Neural crest cell (in vitro differentiated cells): ENCODE data around the gene EDEM3. TPM values are rescaled to one million over a fixed set of nuclear protein-coding genes. Genes with fewer than 3 reads are reported as not detected.

Experiments
- DNase-seq: peaks from one replicate; pipeline ENCODE4 v3.0.0; 2021; ENCODE audit warnings: low read depth, mixed read lengths, low spot score
- H3K27ac Mint-ChIP-seq: one replicate; pipeline ENCODE4 v1.8.0; 2021; ENCODE audit warnings: mild to moderate bottlenecking, mixed read lengths; ENCODE audit not compliant: unreplicated experiment
- H3K27me3 Mint-ChIP-seq: 2 replicates; pipeline ENCODE4 v1.8.0; 2021; ENCODE audit warnings: low read depth, mild to moderate bottlenecking, mixed read lengths
- H3K36me3 Mint-ChIP-seq: 2 replicates; pipeline ENCODE4 v1.8.0; 2021; ENCODE audit warnings: low read depth, mild to moderate bottlenecking, mixed read lengths
- H3K4me1 Mint-ChIP-seq: 2 replicates; pipeline ENCODE4 v1.8.0; 2021; ENCODE audit warnings: mixed read lengths
- H3K4me3 Mint-ChIP-seq: one replicate; pipeline ENCODE4 v1.8.0; 2021; ENCODE audit warnings: mild to moderate bottlenecking, mixed read lengths
- H3K9me3 Mint-ChIP-seq: 2 replicates; pipeline ENCODE4 v1.8.0; 2021; ENCODE audit warnings: mixed read lengths
- CTCF ChIP-seq: fragments of 200-600 bp; sonication (generic); conservative IDR thresholded peaks from 2 replicates; pipeline ENCODE4 v1.5.0; 2021; ENCODE audit warnings: antibody characterized with exemption, mild to moderate bottlenecking
- total RNA-seq: library from RNA; stranded (reverse); gene quantifications from 2 replicates; pipeline ENCODE4 v1.2.1, GENCODE V29; 2021

The EDEM3 gene
- total RNA-seq, 1 donor from 2014 or later = 19.8 TPM

GRCh38 chr1:184649451-184649888 lies 105.2 kb downstream of the EDEM3 start:
- Mint-ChIP-seq H3K27ac (no peak overlapping the region), H3K27me3 (no peaks in the 10 kb centered on the region)

GRCh38 chr1:184648856-184649201 lies 105.8 kb downstream of the EDEM3 start:
- Mint-ChIP-seq H3K27me3 (no peaks in the 10 kb centered on the region), H3K36me3 (no peaks in the 10 kb centered on the region), H3K4me1 (peaks cover 8% of the 10 kb centered on the region), H3K4me3 (no peak overlapping the region), H3K27ac (no peak overlapping the region), H3K9me3 (peaks cover 7% of the 10 kb centered on the region)
- no peak for TF ChIP-seq CTCF
- DNase-seq = no peak

More at GRCh38 chr1:184649451-184649888, 105.2 kb downstream of the EDEM3 start:
- H3K9me3 Mint-ChIP-seq = peaks cover 7% of the 10 kb centered on the region
- H3K36me3 Mint-ChIP-seq = no peaks in the 10 kb centered on the region
- no peak overlapping the region for H3K4me3 Mint-ChIP-seq
- no peak for DNase-seq
- peaks cover 8% of the 10 kb centered on the region for H3K4me1 Mint-ChIP-seq
- no peak for TF ChIP-seq CTCF

- no peaks in the 10 kb centered on the region for H3K27me3 Mint-ChIP-seq
- H3K4me3 Mint-ChIP-seq = no peak overlapping the region
- no peaks in the 10 kb centered on the region for H3K36me3 Mint-ChIP-seq
- peaks cover 7% of the 10 kb centered on the region for H3K9me3 Mint-ChIP-seq
- no peak for TF ChIP-seq CTCF
- no peak for DNase-seq
- H3K27ac Mint-ChIP-seq = no peak overlapping the region
- peaks cover 8% of the 10 kb centered on the region for H3K4me1 Mint-ChIP-seq
Measured at GRCh38 chr1:184648160-184648855, 106.3 kb downstream of the EDEM3 start.

GRCh38 chr1:184647471-184647870 lies 107.2 kb downstream of the EDEM3 start:
- Mint-ChIP-seq H3K4me1 (peaks cover 8% of the 10 kb centered on the region), H3K27ac (no peak overlapping the region), H3K27me3 (no peaks in the 10 kb centered on the region), H3K36me3 (no peaks in the 10 kb centered on the region), H3K9me3 (peaks cover 7% of the 10 kb centered on the region), H3K4me3 (no peak overlapping the region)
- no peak for DNase-seq
- no peak for TF ChIP-seq CTCF

GRCh38 chr1:184646824-184647223 lies 107.8 kb downstream of the EDEM3 start:
- DNase-seq = no peak
- no peaks in the 10 kb centered on the region for H3K27me3 Mint-ChIP-seq
- H3K36me3 Mint-ChIP-seq = no peaks in the 10 kb centered on the region
- peaks cover 8% of the 10 kb centered on the region for H3K4me1 Mint-ChIP-seq
- no peak overlapping the region for H3K27ac Mint-ChIP-seq
- TF ChIP-seq CTCF = no peak
- no peak overlapping the region for H3K4me3 Mint-ChIP-seq
- peaks cover 7% of the 10 kb centered on the region for H3K9me3 Mint-ChIP-seq
